Stimulated activated CD4-positive, alpha-beta T cell treated with anti-CD3 and anti-CD28 coated beads, Interleukin-4, amount 100 ng/mL, for 1 hour (primary cell): ENCODE data around the gene ADAT3.
"Not testable (repeated sequence)": the region's sequence is repeated elsewhere in the genome, so short reads cannot be mapped to it uniquely, and the experiment has no call there.

Experiments used
- DNase-seq: peaks from one replicate; pipeline ENCODE4 v3.0.0-alpha.2; 2020

Gene ADAT3

DNA sequence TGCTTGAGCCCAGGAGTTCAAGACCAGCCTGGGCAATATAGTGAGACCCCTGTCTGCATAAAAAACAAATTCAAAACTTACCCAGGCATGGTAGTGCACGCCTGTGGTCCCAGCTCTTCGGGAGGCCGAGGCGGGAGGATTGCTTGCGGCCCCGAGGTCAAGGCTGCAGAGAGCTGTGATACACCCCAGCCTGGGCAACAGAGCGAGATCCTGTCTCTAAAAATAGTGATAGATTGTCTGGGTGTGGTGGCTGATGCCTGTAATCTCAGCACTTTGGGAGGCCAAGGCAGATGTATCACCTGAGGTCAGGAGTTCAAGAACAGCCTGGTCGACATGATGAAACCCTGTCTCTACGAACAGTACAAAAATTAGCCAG is 37.9 kb upstream of the ADAT3 start:
- no peak for DNase-seq

GRCh38 chr19:1868971-1869370 is 36.2 kb upstream of the ADAT3 start:
- no peak for DNase-seq

DNA sequence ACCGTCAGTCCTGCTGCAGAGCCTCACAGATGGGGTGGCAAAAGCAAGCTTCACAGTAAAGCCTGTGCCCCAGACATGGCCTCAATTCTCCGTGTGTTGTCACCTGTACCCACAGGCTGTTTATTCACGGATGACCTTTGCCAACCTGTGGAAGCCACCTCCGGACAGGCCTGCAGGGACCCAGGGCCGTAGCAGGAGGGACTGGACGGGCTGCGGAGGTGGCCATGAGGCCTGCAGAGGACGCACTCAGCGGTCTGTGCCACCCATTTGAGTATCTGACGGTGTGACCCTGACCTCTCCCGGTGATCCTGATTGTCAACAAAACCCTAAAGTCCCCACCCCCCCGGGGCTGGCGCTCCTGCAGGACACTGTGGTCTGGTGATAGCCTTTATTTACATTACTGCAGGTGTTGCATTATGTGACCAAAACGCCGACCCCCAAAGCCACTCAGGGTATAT is 34.0 kb upstream of the ADAT3 start:
- DNase-seq: no peak

DNA sequence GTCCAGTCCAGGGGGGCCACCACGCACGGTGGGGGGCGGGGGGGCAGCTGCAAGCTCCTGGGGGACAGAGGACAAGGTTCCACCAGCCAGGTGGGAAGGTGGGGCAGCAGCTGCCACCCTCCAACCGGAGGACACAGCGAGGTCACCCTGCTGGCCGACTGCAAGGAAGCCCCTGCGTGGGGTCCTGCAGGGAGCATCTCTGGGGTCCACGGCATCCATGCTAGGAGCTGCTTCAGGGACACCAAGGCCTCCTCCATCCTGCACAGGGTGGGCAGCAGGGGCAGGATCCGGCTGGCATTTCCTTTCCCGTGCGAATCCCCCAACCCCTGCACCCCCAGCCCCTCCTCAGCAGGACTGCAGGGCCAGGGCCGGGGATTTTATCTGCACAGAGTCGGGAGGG is 33.6 kb upstream of the ADAT3 start:
- no peak for DNase-seq

- DNase-seq: no peak
Measured at GRCh38 chr19:1872807-1873523, 32.2 kb upstream of the ADAT3 start.

GRCh38 chr19:1873524-1874473 is 31.4 kb upstream of the ADAT3 start:
- DNase-seq: no peak

DNA sequence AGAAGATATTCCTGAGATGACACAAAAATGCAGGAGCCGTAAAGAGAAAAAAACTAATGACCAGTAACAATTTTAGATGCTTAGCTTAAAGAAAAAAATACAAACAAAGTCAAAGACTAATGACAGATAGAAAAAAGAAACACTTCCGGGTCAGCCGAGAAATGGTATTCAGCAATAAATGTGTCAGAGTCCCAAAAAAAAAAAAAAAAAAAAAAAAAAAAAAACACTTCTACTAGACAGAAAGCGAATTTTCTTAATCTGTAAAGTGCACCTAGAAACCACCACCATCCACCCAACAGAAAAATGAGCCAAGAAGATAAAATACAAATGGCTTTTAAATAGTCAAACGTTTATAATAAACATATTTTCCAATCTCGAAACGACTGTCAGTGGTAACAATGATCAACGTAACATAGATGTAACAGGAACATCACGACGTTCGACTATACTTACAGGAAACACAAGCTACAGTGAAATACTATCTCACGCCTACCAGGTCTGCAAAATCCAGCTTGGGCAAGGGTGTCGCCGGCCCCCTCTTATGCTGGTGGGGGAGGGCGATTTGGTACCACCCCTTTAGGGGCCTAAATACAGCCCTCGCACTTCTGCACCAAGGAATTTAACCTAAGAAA is 30.5 kb upstream of the ADAT3 start:
- no peak for DNase-seq

GRCh38 chr19:1875265-1875645 is 29.9 kb upstream of the ADAT3 start:
- DNase-seq: not testable (repeated sequence)

DNA sequence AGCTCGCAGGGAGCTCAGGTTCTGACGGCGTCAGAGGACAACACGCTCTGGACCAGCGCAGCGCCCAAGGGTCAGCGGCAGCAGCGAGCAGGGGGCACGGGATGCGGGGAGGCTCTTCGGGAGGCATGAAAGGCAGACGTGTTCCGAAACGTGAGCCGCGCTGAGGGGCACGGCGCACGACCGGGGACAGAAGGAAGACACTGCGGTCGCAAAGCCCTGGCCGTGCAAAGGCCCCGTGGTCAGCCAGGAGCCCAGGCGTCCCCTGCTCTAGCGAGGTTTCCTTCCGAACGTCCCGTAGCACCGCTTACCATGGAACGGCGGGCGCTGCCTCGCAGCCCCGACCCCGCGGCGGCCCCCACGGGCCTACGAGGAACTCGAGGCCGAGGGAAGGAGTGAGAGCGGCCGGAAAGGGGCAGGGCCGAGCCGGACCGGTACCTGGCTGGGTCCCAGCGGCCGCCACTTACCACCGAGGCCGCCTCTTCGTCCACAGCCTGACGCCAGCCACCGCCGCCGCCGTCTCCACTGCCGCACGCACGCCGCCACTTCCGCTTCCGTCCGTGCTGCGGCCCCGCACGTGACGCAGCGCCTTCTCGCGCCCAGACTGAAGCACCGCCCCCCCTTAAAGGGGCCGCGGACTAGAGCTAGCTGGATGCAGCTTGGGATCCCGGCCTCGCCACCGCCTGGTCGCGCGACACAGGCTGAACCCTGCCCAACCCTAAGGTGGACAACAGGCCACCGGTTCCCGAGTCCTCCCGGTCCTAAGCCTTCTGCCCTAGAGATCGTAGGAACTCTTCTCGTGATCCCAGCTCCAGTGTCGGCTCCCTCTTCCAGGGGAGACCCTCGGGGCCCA is 29.3 kb upstream of the ADAT3 start:
- DNase-seq: peak; percentile 88

DNA sequence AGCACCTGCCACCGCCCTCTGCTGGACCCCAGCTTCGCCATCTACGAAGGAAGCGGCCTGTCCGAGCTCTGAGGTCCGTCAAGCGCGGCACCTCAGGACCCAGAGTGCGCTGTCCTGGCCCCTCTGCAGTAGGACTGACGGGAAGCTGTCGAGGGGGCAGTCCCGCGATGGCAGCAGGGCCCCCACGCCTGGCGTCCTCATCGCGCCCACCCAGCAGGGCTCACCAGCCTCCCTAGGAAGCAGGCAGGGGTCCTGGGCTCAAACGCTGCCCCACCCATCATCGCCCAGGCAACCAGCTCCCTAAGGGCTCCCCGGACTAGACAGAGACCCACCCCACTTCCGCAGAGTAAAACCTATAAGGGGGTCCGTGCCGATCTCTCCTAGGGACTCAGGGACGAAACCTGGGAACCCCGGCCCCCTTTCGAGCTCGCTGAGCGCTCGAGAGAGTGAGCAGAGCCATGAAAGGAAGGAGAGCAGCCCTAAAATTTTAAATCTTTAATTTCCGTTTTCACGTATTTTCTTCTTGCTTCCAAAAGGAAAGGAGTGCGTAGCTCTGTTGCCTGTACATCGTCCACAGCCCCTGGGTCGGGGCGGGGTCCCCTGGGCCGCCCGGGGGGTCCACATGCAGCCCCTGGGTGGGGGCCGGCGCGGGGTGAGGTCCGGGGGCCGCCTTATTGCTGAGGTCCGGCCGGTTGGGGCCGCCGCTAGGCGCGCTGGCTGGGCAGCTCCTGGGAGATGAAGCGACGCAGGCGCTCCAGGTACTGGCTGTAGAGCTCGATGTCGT is 28.5 kb upstream of the ADAT3 start:
- not testable (repeated sequence) for DNase-seq

DNA sequence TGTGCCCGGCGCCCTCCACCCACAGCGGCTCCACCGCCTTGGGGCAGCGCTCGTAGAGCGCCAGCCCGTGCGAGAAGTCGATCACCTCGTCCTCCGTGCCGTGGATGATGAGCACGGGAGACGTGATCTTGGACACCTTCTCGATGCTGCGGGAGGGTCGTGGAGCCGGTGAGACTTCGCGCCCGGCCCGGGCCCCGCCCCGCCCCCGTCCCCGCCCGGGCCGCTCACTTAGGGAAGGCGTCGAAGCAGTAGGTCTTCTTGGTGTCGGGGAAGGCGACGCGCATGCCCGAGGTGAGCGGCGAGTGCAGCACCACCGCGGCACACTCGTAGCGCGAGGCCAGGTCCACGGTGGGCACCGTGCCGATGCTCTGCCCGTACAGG is 27.9 kb upstream of the ADAT3 start:
- DNase-seq: not testable (repeated sequence)

- not testable (repeated sequence) for DNase-seq
Measured at GRCh38 chr19:1878583-1878982, 26.6 kb upstream of the ADAT3 start.

- not testable (repeated sequence) for DNase-seq
Measured at GRCh38 chr19:1879982-1880381, 25.2 kb upstream of the ADAT3 start.

DNA sequence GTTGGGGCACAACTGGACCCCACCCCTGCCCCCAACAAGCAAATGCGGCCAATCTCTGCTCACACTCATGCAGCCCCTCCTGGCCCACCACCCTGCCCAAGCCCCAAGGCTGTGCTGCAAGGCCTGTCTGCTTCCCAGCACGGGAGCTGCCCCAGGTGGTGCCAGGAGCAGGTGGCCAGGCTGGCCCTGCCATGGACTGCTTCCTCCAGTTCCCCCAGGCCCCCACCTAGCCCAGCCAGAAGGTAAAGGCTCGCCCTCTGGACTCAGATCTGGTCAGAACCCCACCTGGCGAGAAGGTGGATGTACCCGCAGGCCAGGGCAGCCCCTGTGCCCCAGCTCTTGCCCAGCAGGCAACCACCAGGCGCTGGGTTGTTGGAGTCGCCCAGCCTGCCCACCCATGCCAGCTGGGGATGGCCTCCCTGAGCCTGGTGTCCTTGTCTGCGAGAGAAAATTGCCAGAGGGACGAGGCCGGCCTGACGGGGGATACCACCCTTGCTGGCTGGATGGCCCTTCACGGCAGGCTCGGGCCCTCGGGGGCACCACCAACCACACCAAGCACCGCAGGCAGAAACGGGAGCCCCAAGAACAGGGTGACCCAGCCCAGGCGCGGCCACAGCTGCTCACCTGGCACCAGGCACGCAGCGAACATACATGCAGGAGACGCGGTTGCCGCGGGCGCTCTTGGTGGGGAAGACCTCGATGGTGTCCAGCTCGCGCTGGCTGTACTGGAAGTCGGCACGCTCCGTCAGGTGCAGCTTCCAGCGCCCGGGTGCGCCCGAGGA is 24.4 kb upstream of the ADAT3 start:
- no peak for DNase-seq

DNA sequence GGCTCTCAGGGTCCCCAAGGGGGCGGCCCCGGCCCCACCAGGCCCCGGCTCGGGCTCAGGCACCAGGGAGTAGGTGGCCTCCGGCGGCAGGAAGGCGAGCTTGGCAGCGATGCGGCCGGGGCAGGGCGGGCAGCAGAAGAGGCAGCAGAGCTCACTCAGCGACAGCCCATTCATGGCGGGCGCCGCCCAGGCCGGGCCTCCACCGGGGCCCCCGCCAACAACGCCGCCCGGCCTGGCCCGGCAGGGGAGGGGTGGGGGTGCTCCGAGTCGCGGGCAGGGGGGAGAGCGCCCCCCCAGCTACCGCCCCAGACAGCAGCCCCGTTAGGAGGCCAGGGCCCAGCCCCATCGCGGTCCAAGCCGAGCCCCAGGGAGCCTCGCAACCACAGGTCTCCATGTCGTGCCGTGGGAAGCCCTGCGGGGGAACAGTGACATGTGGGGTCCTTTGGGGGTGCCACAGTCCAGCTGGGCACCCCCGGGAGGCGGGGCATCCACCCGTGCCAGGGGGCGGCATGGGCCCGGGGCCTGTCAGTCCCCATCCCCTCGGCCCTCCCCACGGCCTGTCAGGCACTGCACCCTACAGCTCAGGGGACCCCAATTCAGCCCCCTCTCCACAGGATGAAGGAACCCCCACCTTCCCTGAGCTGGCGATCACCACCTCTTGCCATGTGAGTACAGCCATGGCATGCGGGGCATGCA is 23.7 kb upstream of the ADAT3 start:
- DNase-seq: not testable (repeated sequence)

DNA sequence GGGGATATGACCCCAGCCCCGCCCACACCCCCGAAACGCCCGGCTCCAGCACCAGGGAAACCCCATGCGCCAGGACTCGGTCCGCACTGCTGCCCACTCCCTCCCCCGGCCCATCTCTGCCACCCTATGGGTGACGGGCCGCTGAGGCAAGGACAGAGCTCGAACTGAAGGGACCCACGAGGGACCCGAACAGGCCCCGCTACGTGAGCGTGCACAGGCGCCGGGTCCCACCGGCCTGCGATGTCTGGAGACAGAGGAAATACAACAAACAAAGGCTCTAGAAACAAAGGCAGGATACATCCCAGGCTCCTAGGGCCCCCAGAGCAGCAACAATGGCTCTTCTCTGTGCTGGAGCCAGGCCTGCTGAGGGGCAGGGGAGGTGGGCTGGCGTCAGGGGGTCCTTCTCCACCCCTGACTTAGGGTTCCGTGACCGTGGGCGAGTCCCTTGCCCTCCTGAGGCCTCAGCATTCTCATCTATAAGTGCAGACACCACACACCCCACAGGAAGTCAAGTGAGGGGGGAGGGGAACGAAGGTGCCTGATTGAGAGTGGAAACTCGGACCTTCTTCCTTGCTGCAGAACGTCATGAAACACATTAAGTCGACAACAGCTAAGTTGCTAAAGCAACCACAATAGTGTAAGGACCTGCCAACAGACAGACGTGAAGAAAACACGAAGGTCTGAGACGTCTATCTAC is 23.0 kb upstream of the ADAT3 start:
- peak; percentile 47 for DNase-seq

DNA sequence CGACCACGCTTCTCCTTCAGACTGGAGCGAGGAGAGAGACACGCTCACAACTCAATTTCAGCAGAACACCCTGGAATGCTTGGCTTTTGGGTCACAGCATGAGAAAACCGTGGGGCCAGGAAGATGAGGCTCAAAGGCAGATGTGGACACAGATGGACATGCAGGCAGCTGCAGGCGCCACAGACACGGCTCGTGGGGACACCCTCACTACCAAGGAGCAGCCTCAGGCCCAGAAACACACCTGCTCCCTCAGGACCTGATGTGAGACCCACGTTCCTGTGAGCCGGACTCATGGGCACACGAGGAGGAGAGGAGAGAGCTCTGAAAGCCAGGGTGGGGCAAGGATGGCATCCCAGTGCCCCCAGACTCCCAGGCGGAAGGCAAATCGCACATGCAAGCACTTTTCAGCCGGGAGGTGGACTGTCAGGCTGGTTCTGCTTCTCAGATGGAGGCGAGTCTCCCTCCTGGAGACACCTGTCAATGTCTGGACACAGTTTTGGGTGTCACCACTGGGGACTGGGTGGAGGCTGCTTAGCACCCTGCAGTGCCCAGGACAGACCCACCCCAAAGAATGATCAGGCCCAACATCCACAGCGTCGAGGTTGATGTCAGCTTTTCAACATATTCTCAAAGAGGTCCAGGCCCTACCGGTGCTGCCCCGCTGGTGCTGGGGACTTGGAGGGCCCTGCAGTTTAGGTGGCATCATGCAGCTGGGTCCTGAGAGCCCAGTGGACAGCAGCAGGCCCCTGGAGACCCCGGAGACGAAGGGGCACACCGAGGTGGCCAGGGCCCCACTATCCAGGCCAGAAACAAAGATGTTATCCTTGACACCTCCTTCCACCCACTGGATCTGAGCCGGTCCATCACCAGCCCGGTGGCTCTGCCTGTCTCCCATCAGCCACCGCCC is 22.2 kb upstream of the ADAT3 start:
- DNase-seq: no peak

GRCh38 chr19:1883784-1884183 is 21.4 kb upstream of the ADAT3 start:
- no peak for DNase-seq

DNA sequence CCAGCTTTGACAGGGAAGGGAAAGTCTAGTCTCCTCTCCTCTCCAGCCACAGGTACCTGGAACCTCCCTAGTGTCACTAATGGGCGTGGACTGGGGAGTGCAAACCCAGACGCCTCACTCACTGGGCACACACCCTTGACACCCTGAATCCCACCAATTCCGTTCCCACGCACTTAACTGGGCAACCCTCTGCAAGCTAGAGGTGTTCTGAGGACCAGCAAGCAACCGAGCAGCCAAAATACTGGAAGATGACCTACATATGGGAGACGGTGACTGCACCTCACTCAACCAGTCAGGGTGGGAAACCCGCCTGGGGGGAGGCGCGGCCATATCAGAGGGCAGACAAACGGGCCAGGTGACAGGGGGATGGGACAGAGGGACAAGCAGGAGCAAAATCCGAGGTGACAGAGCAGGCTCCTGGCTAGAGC is 20.9 kb upstream of the ADAT3 start:
- DNase-seq: no peak
